GM20000 (cell line): ENCODE data around the gene PBRM1.
"Not testable (repeated sequence)": the region's sequence is repeated elsewhere in the genome, so short reads cannot be mapped to it uniquely, and the experiment has no call there.

Experiments
- DNase-seq: peaks from one replicate; pipeline ENCODE4 v3.0.0; 2012; ENCODE audit warnings: low spot score
- CTCF ChIP-seq: IDR thresholded peaks from 2 replicates; pipeline ENCODE4 v1.5.1; 2012; ENCODE audit warnings: mild to moderate bottlenecking, control low read depth; ENCODE audit errors: extremely low read depth, missing control alignments

The PBRM1 gene

GRCh38 chr3:52679811-52680210 is 5.9 kb downstream of the PBRM1 start:
- DNase-seq: no peak
- no peak for TF ChIP-seq CTCF

- DNase-seq: no peak
- no peak for TF ChIP-seq CTCF
Observed at GRCh38 chr3:52679199-52679538, 6.5 kb downstream of the PBRM1 start.

GRCh38 chr3:52678265-52679198 is 7.2 kb downstream of the PBRM1 start:
- no peak for DNase-seq
- no peak for TF ChIP-seq CTCF

GRCh38 chr3:52676201-52676600 is 9.5 kb downstream of the PBRM1 start:
- DNase-seq: not testable (repeated sequence)

- no peak for TF ChIP-seq CTCF
- DNase-seq: no peak
Observed at GRCh38 chr3:52671676-52672075, 14.0 kb downstream of the PBRM1 start.

GRCh38 chr3:52670621-52671521 is 14.8 kb downstream of the PBRM1 start:
- peak; percentile 41 for DNase-seq
- no peak for TF ChIP-seq CTCF

GRCh38 chr3:52663098-52663497 is 22.6 kb downstream of the PBRM1 start:
- TF ChIP-seq CTCF: no peak
- no peak for DNase-seq
